H9 (cell line): ENCODE data around the gene KDR. TPM values are rescaled to one million over a fixed set of nuclear protein-coding genes. Genes with fewer than 3 reads are reported as not detected.

ENCODE experiments used
- DNase-seq: peaks from one replicate; pipeline ENCODE4 v3.0.0-alpha.2; 2017
- H2AFZ ChIP-seq: one replicate; pipeline ENCODE4 v1.6.1; 2013; ENCODE audit warnings: mild to moderate bottlenecking, low read length, control low read depth, moderate library complexity
- H2AK5ac ChIP-seq: 2 replicates; pipeline ENCODE4 v1.6.1; 2013; ENCODE audit warnings: low read length, control low read depth, mixed read lengths; ENCODE audit not compliant: insufficient read length
- H2BK120ac ChIP-seq: one replicate; pipeline ENCODE4 v1.6.1; 2013; ENCODE audit warnings: low read depth, mild to moderate bottlenecking, low read length, control low read depth, inconsistent platforms; ENCODE audit not compliant: poor library complexity, severe bottlenecking
- H2BK12ac ChIP-seq: 2 replicates; pipeline ENCODE4 v1.6.1; 2013; ENCODE audit warnings: low read length, control low read depth, mixed read lengths, low read depth; ENCODE audit not compliant: insufficient read length
- H2BK15ac ChIP-seq: 2 replicates; pipeline ENCODE4 v1.6.1; 2013; ENCODE audit warnings: low read depth, low read length, control low read depth
- H2BK20ac ChIP-seq: one replicate; pipeline ENCODE4 v1.6.1; 2013; ENCODE audit warnings: low read depth, mild to moderate bottlenecking, low read length, control low read depth, inconsistent platforms; ENCODE audit not compliant: poor library complexity, severe bottlenecking
- H2BK5ac ChIP-seq: 2 replicates; pipeline ENCODE4 v1.6.1; 2013; ENCODE audit warnings: low read length, control low read depth, mixed read lengths; ENCODE audit not compliant: insufficient read length
- H3K14ac ChIP-seq: 2 replicates; pipeline ENCODE4 v1.6.1; 2013; ENCODE audit warnings: low read length, control low read depth; ENCODE audit not compliant: insufficient read depth
- H3K18ac ChIP-seq: 2 replicates; pipeline ENCODE4 v1.6.1; 2013; ENCODE audit warnings: low read depth, mild to moderate bottlenecking, mixed read lengths, low read length, control low read depth; ENCODE audit not compliant: insufficient read length
- H3K23ac ChIP-seq: 2 replicates; pipeline ENCODE4 v1.6.1; 2013; ENCODE audit warnings: low read length, control low read depth, mixed read lengths, low read depth; ENCODE audit not compliant: insufficient read length
- H3K23me2 ChIP-seq: 2 replicates; pipeline ENCODE4 v1.6.1; 2013; ENCODE audit warnings: low read depth, mild to moderate bottlenecking, mixed read lengths, low read length, control low read depth; ENCODE audit not compliant: insufficient read length, poor library complexity, severe bottlenecking
- H3K27ac ChIP-seq: 2 replicates; pipeline ENCODE4 v1.5.1; 2013; ENCODE audit warnings: low read length, control low read depth, mixed read lengths, low read depth; ENCODE audit not compliant: insufficient read length
- H3K27me3 ChIP-seq: 2 replicates; pipeline ENCODE4 v1.6.1; 2013; ENCODE audit warnings: low read length, control low read depth, inconsistent platforms; ENCODE audit not compliant: insufficient read depth
- H3K4ac ChIP-seq: 2 replicates; pipeline ENCODE4 v1.6.1; 2013; ENCODE audit warnings: low read depth, mild to moderate bottlenecking, control low read depth, inconsistent platforms, low read length, moderate library complexity
- H3K4me1 ChIP-seq: 2 replicates; pipeline ENCODE4 v1.6.1; 2013; ENCODE audit warnings: low read length, control low read depth, inconsistent platforms; ENCODE audit not compliant: insufficient read depth
- H3K4me2 ChIP-seq: 2 replicates; pipeline ENCODE4 v1.6.1; 2013; ENCODE audit warnings: low read length, control low read depth, mixed read lengths; ENCODE audit not compliant: insufficient read length, insufficient read depth
- H3K56ac ChIP-seq: 2 replicates; pipeline ENCODE4 v1.6.1; 2013; ENCODE audit warnings: low read depth, mild to moderate bottlenecking, mixed read lengths, low read length, control low read depth; ENCODE audit not compliant: insufficient read length
- H3K79me1 ChIP-seq: 2 replicates; pipeline ENCODE4 v1.6.1; 2013; ENCODE audit warnings: low read depth, mild to moderate bottlenecking, moderate library complexity, low read length, control low read depth, inconsistent platforms; ENCODE audit not compliant: insufficient read depth, poor library complexity, severe bottlenecking
- H3K79me2 ChIP-seq: 2 replicates; pipeline ENCODE4 v1.6.1; 2013; ENCODE audit warnings: low read length, control low read depth, inconsistent platforms; ENCODE audit not compliant: insufficient read depth
- H3K9ac ChIP-seq: 2 replicates; pipeline ENCODE4 v1.6.1; 2013; ENCODE audit warnings: low read length, control low read depth, mixed read lengths; ENCODE audit not compliant: insufficient read length; ENCODE audit errors: extremely low read depth
- H3K9me3 ChIP-seq: one replicate; pipeline ENCODE4 v1.6.1; 2013; ENCODE audit warnings: low read depth, low read length, inconsistent platforms; ENCODE audit not compliant: control insufficient read depth
- H3T11ph ChIP-seq: one replicate; pipeline ENCODE4 v1.6.1; 2013; ENCODE audit warnings: mild to moderate bottlenecking, low read length, control low read depth, inconsistent platforms
- H4K20me1 ChIP-seq: one replicate; pipeline ENCODE4 v1.6.1; 2013; ENCODE audit not compliant: control insufficient read depth, insufficient read length, insufficient read depth
- H4K5ac ChIP-seq: 2 replicates; pipeline ENCODE4 v1.6.1; 2013; ENCODE audit warnings: low read depth, mild to moderate bottlenecking, mixed read lengths, low read length, control low read depth; ENCODE audit not compliant: insufficient read length
- H4K8ac ChIP-seq: replicated peaks from 2 replicates; pipeline ENCODE4 v1.6.1; 2013; ENCODE audit warnings: low read length, control low read depth, mixed read lengths, low read depth; ENCODE audit not compliant: insufficient read length
- H4K91ac ChIP-seq: 2 replicates; pipeline ENCODE4 v1.6.1; 2013; ENCODE audit warnings: low read depth, mild to moderate bottlenecking, moderate library complexity, mixed read lengths, low read length, control low read depth; ENCODE audit not compliant: insufficient read length
- H3K27ac Mint-ChIP-seq, 3 experiments: 2 replicates in 2 of 3; 3 replicates in 1 of 3; pipeline ENCODE4 v1.8.0; 2020 to 2021; ENCODE audit warnings: mixed read lengths in 3 of 3, mild to moderate bottlenecking in 1 of 3, moderate library complexity in 1 of 3
- H3K27me3 Mint-ChIP-seq: 2 replicates; pipeline ENCODE4 v1.8.0; 2021; ENCODE audit warnings: low read depth, mild to moderate bottlenecking, moderate library complexity, mixed read lengths
- H3K36me3 Mint-ChIP-seq, 3 experiments: 2 replicates in 2 of 3; 3 replicates in 1 of 3; pipeline ENCODE4 v1.8.0; 2020 to 2021; ENCODE audit warnings: low read depth in 3 of 3, mixed read lengths in 3 of 3; ENCODE audit not compliant: insufficient read depth in 1 of 3
- H3K4me1 Mint-ChIP-seq, 2 experiments: 2 replicates each; pipeline ENCODE4 v1.8.0; 2020; ENCODE audit warnings: mixed read lengths in 2 of 2
- H3K4me3 Mint-ChIP-seq, 2 experiments: 2 replicates in 1 of 2; 3 replicates in 1 of 2; pipeline ENCODE4 v1.8.0; 2020 to 2021; ENCODE audit warnings: mild to moderate bottlenecking in 2 of 2, mixed read lengths in 2 of 2, moderate library complexity in 1 of 2
- H3K9me3 Mint-ChIP-seq, 2 experiments: 2 replicates in 1 of 2; 3 replicates in 1 of 2; pipeline ENCODE4 v1.8.0; 2020; ENCODE audit warnings: mild to moderate bottlenecking in 2 of 2, mixed read lengths in 2 of 2, moderate library complexity in 1 of 2
- WGBS: extraction: QIAGEN DNeasy Blood & Tissue Kit; methylation state at CpG from one replicate; pipeline ENCODE4 v1.1.7; 2013; ENCODE audit warnings: missing lambda C conversion rate, low lambda C conversion rate, mixed read lengths; ENCODE audit not compliant: insufficient read length; ENCODE audit errors: extremely low coverage; 5-methylcytosine and 5-hydroxymethylcytosine counted together
- total RNA-seq: library from RNA; stranded (reverse); gene quantifications from 2 replicates; pipeline ENCODE4 v1.2.1, GENCODE V29; 2021
- TF ChIP-seq, protein P1 (sequence below): fragments of 200-600 bp; sonication (generic); conservative IDR thresholded peaks from 3 replicates; pipeline ENCODE4 v1.8.0; 2021; ENCODE audit warnings: antibody characterized with exemption, mild to moderate bottlenecking

KDR gene
- total RNA-seq, 1 experiment from 2014 or later: 51.4 TPM

- Histone ChIP-seq H3K9ac (no peak overlapping the region), H3K23me2 (no peaks in the 10 kb centered on the region), H3K18ac (no peak overlapping the region), H3K79me1 (no peaks in the 10 kb centered on the region), H2AK5ac (no peak overlapping the region), H3K27me3 (no peaks in the 10 kb centered on the region), H4K5ac (no peak overlapping the region), H3K79me2 (no peaks in the 10 kb centered on the region), H3K56ac (no peak overlapping the region), H3K4ac (no peak overlapping the region), H2BK20ac (no peak overlapping the region), H2BK120ac (no peak overlapping the region), H2BK12ac (no peak overlapping the region), H4K91ac (no peak overlapping the region), H2BK15ac (no peak overlapping the region), H4K20me1 (no peaks in the 10 kb centered on the region), H3T11ph (no peak overlapping the region), H3K4me2 (no peak overlapping the region), H3K14ac (no peak overlapping the region), H3K9me3 (no peaks in the 10 kb centered on the region), H3K27ac (no peak overlapping the region), H4K8ac (no peak overlapping the region), H2AFZ (no peak overlapping the region), H3K4me1 (no peaks in the 10 kb centered on the region), H3K23ac (no peak overlapping the region), H2BK5ac (no peak overlapping the region)
- Mint-ChIP-seq H3K27me3 (no peaks in the 10 kb centered on the region; the same call in 1 of the 2 replicates), H3K27ac (no peak overlapping the region), H3K4me3 (no peak overlapping the region), H3K9me3 (no peaks in the 10 kb centered on the region), H3K4me1 (peaks cover 0 to 7% of the 10 kb centered on the region in 2 experiments; a peak in 1 of 4 replicates), H3K36me3 (peaks cover 28 to 85% (median 65%) of the 10 kb centered on the region in 3 experiments; a peak in 6 of 7 replicates)
- DNase-seq: no peak
- WGBS: no CpG with 5 or more reads among the region's 8 CpGs
- TF ChIP-seq, protein P1, sequence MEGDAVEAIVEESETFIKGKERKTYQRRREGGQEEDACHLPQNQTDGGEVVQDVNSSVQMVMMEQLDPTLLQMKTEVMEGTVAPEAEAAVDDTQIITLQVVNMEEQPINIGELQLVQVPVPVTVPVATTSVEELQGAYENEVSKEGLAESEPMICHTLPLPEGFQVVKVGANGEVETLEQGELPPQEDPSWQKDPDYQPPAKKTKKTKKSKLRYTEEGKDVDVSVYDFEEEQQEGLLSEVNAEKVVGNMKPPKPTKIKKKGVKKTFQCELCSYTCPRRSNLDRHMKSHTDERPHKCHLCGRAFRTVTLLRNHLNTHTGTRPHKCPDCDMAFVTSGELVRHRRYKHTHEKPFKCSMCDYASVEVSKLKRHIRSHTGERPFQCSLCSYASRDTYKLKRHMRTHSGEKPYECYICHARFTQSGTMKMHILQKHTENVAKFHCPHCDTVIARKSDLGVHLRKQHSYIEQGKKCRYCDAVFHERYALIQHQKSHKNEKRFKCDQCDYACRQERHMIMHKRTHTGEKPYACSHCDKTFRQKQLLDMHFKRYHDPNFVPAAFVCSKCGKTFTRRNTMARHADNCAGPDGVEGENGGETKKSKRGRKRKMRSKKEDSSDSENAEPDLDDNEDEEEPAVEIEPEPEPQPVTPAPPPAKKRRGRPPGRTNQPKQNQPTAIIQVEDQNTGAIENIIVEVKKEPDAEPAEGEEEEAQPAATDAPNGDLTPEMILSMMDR: no peak
Measured at GRCh38 chr4:55110131-55110530, 15.3 kb downstream of the KDR start.
